Hypothalamus (tissue), 51 donors: ENCODE measurements around the gene EPAS1.

Experiments used
- DNase-seq, 51 donors: peaks; one replicate each; lab custom pipeline; 2025; lab: John Stamatoyannopoulos, UW

EPAS1 gene

DNA sequence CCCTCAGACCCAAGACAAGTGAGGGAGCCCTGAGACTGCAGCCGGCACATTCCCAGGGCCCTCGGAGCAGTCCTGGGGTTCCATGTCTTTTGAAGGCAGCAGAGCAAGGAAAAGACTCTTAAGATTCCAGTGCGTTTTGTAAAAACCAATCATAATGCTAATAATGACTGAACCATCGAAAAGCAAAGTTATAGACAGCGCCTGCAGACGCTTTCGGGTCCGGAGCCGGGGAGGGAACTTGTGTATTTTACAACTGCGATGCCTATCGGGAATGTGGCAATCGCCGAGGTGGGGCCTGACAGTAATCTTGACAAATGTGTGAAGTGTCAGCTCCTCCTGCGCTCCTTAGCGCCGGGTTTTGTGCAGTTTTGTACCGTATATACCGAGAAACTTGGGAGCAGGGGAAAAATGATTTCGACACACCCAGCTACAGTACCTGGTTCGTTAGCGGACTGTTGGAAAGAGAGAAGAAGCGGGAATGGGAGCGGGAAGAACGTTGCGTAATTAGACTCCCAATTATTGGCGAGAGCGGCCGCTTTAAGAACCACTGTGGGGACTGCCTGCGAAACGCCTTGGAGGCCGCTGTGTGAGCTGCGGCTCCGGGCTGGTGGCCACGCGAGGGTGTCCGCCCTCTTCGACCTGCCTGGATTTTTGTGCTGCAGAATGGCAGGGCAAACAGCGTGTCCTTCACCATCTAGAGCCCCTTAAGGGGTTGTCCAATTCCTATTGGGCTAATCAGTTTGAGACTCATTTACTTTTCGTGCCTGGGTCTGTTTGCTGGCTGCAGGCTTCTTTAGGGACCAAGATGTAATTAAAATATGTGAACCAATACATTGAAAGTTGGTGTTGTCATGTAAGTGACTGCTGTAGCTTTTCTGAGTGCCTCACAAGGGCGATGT is 2.4 kb downstream of the EPAS1 start:
- peak in 30 of 51 donors; percentile 4 to 66 (median 38) for DNase-seq

DNA sequence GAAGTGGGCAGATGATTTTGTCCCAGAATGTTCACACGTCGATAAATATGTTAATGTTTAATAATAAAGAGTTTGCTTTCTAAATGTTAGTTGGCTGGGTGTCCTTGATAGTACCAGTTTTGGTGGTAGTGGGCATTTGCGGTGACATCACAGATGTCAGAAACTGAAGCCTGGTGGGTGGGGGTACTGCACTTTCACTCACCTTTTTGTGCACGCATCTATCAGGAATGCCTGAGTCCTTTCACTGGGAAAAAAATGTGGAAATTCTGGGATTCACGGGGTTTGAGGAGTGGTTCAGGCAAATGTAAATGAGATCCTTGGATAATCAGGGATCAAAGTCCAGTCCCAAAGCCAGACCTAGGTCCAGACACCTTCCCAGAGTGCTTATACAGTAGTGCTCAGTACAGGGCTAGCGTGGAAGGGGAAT is 3.2 kb downstream of the EPAS1 start:
- DNase-seq = no peak

DNA sequence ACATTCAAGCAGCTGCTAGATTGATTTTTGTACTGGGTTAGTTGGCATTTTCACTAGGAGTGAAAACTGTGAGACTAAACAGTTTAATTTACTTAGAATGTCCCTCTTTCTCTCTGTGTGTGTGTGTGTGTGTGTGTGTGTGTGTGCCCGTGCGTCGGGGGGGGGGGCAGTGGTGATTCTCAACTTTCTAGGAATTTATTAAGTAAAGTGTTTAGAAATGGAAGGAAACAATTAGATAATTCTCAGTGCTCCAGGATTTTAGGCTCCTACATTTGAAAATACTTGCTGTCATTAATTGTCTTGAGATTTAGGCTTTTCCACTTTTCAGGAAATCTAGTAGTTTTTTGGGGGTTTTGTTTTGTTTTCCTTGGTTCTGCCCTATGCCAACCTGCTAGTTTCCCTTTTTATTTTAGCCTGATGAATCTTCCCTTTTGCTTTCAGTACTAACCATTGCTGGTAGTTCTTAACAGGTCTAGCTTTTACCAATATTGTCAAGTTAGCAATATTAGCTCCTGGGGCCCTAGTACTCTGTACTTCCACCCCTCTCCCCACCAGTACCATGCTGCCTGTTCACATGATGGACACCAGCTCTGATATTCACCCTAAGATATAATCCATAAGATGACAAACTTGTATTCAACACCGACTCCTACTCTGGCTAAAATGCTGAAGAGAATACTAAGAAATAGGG is 4.9 kb downstream of the EPAS1 start:
- no peak for DNase-seq

GRCh38 chr2:46303233-46303632 is 6.0 kb downstream of the EPAS1 start:
- DNase-seq = no peak

- no peak for DNase-seq
Observed at GRCh38 chr2:46303822-46304221, 6.6 kb downstream of the EPAS1 start.

DNA sequence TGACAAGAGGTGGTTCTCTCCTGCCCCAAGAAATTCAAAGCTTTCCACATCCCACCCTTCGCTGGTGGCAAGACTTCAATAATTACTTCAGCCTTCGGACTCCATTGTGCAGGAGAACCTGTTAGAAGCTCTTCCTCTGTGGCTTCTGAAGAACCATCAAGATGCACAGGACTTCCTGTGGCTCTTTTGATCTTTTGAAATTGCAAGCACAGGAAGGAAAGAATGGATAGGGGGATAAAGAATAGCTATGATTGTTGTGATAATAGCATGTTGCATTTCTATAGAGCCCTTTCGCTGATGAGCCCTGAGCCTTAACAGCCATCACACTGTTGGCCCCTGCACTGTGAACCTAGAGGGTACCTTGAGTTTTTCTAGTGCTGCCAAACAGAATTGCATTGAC is 7.4 kb downstream of the EPAS1 start:
- DNase-seq = no peak

- no peak for DNase-seq
Observed at GRCh38 chr2:46305187-46305586, 8.0 kb downstream of the EPAS1 start.

- DNase-seq = no peak
Observed at GRCh38 chr2:46305767-46306166, 8.6 kb downstream of the EPAS1 start.

- DNase-seq = no peak
Observed at GRCh38 chr2:46306330-46306751, 9.1 kb downstream of the EPAS1 start.

- DNase-seq = no peak
Observed at GRCh38 chr2:46306988-46307655, 9.9 kb downstream of the EPAS1 start.

GRCh38 chr2:46308081-46308480 is 10.9 kb downstream of the EPAS1 start:
- DNase-seq = no peak

- DNase-seq = no peak
Observed at GRCh38 chr2:46308629-46309028, 11.4 kb downstream of the EPAS1 start.

DNA sequence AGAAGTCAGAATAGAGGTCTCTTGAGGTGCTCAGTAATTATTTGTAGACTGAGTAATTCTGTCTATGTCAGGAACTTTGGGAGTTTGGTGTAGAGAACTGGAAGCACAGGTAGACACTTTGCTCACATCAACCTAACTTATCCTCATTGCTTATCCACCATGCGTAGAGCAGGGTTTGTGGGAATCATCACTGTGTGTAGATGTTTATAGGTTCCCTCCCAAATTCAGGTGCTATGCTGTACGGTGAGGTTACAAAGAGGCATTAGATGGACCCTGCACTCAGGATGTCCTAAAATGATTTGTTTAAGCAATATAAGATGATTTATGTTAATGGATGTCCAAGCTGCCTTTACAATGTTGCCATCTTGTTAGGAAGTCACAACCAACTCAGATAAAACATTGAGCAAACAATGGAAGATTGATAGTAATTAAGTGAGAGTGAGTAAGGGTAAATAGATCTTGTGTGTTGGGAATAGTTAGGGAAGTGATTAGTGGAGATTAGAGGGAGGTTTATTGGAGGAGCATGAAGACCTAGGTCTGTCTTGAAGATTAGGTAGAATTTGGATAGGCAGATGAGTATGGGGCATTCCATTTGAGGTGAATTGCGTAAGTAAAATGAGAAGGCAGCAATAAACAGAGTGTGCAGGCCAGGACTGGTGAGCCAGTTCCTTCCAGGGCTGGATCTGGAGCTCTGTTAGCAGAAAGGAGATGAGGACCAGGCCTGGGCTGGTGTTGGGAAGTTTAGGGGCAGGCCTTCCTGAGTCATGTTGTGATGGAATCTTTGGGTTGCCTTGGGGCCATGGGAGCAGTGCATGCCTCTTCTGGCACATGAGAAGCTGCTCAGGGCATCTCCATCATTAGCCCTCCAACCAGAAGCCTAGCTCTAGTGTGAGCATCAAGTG is 12.1 kb downstream of the EPAS1 start:
- no peak for DNase-seq

GRCh38 chr2:46310446-46310845 is 13.2 kb downstream of the EPAS1 start:
- DNase-seq = no peak

- DNase-seq = no peak
Observed at GRCh38 chr2:46311651-46312223, 14.5 kb downstream of the EPAS1 start.

GRCh38 chr2:46313063-46313462 is 15.9 kb downstream of the EPAS1 start:
- no peak for DNase-seq

DNA sequence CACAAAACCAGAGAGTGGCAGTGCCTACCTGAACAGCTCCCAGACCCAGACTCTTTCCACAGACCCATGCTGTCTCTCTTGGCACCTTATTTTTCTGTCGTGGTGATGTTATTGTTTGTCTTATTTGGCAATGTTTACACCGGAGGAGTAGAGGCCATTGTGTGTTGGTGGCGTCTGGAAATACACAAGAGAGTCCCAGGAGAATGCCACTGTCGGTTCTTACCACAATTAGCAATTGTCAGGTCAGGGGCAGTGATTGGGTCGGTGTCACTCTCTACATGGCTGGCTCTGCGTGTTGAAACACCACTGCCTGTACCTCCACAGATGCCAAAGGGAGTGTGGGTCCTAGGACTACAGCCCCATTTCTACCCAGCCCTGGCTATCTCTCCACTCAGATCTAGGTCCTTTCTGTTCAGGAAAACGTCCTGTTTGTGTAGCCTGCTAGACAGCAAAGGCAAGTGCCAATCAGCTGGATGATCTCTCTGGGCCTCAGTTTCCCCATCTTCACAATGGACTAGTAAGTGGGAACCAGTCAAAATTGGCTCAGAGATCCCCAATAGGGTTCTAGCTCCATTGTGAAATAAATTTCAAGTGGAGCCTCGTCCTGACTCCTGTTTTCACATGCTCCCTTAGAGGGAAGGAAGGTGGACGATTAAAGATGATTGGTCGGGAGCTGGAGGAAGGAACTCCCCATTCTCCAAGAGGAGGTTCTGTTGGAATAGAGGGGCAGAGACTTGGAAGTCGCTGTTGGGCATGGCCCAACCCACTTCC is 17.0 kb downstream of the EPAS1 start:
- DNase-seq = no peak

DNA sequence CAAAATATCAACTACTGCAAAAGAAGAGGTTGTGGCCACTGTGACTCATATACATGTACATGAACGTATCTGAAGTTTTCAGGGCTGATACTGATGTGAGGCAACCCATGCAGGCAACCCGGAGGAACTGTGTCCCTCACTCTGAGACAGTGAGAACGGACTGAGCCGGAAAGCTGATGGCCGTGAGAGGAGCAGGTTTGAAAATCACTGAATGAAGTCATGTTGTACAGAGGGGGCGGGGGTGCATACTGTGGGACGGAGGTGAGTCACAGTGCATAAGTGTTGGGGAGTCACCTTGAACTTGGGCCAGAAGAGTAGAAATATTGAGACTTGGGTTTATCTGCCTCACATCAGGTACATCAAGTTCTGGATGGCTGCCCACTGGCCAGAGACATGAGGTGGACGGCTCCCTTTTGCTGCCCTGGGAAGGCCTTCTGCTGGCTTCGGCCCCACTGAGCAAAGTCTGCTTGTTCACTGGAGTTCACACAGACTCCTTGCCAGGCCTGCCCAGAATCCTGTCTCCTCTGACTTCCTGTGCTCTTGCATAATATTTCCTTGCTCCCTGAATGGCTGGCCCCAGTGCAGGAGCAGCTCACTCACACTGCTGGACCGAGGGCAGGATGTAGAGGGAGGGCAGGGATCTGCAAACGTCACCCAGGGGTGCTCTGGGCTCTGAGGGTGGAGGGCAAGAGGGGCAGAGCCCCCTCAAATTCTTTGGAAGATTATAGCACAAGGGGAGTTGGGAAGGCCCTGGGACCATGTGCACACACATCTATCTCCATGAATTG is 18.1 kb downstream of the EPAS1 start:
- DNase-seq = peak in 28 of 51 donors; percentile 10 to 82 (median 50)
